ENCODE results near the gene ZNF621. TPM values are rescaled to one million over a fixed set of nuclear protein-coding genes. Genes with fewer than 3 reads are reported as not detected.

The ZNF621 gene
- total RNA-seq, 1 donor from 2014 or later, result 25.9 TPM

Other genes starting within 250 kb of the ZNF621 start
- gene EIF1B, start 215.3 kb upstream of the ZNF621 start, total RNA-seq, result 33.4 and 38.1 TPM in 2 replicates
- gene ENTPD3, start 137.8 kb upstream of the ZNF621 start, total RNA-seq, result not detected in 2 replicates
- 2,187 and 2,192 TPM in 2 replicates for gene RPL14, start 67.6 kb upstream of the ZNF621 start, total RNA-seq
- gene ZNF619, start 47.8 kb upstream of the ZNF621 start, total RNA-seq, result 9.1 and 10.3 TPM in 2 replicates
- gene ZNF620, start 18.9 kb upstream of the ZNF621 start, total RNA-seq, result 6.5 and 6.9 TPM in 2 replicates